ENCODE results near the gene IFT22.

Gene IFT22

DNA sequence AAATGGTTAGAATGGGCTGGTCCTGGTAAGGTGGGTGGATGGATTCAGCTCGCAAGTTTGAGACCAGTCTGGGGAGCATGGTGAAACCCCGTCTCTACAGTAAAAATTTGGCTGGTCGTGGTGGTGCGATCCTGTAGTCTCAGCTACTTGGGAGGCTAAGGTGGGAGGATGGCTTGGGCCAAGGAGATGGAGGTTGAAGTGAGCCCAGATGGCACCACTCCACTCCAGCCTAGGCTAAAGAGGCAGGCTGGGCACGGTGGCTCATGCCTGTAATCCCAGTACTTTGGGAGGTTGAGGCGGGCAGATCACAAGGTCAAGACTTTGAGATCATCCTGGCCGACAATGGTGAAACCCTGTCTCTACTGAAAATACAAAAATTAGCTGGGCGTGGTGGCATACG is 15.3 kb downstream of the IFT22 start:
- Histone ChIP-seq H3K27me3 (ENCODE audit: low read length) (no peaks in the 10 kb centered on the region), H3K9ac (ENCODE audit: low read length) (no peak overlapping the region), H3K4me2 (ENCODE audit: low read depth, low read length, poor library complexity, severe bottlenecking) (no peak overlapping the region), H3K27ac (ENCODE audit: low read depth, low read length) (no peak overlapping the region), H3K9me2 (replicated peaks; ENCODE audit: insufficient read depth, low read length) (no peaks in the 10 kb centered on the region), H3K36me3 (ENCODE audit: low read length) (no peaks in the 10 kb centered on the region), H3K79me2 (ENCODE audit: insufficient read depth, low read length) (no peaks in the 10 kb centered on the region), H3K9me3 (ENCODE audit: insufficient read depth, low read length) (no peaks in the 10 kb centered on the region), H3F3A (ENCODE audit: insufficient read depth) (no peaks in the 10 kb centered on the region), H4K20me1 (ENCODE audit: low read depth, low read length) (no peaks in the 10 kb centered on the region), H2AFZ (ENCODE audit: low read depth, low read length, severe bottlenecking) (no peak overlapping the region), H3K4me3 (ENCODE audit: insufficient read depth, low read length, poor library complexity, severe bottlenecking) (no peak overlapping the region)
- TF ChIP-seq, protein P1, sequence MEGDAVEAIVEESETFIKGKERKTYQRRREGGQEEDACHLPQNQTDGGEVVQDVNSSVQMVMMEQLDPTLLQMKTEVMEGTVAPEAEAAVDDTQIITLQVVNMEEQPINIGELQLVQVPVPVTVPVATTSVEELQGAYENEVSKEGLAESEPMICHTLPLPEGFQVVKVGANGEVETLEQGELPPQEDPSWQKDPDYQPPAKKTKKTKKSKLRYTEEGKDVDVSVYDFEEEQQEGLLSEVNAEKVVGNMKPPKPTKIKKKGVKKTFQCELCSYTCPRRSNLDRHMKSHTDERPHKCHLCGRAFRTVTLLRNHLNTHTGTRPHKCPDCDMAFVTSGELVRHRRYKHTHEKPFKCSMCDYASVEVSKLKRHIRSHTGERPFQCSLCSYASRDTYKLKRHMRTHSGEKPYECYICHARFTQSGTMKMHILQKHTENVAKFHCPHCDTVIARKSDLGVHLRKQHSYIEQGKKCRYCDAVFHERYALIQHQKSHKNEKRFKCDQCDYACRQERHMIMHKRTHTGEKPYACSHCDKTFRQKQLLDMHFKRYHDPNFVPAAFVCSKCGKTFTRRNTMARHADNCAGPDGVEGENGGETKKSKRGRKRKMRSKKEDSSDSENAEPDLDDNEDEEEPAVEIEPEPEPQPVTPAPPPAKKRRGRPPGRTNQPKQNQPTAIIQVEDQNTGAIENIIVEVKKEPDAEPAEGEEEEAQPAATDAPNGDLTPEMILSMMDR (IDR thresholded peaks at IDR 0.05; ENCODE audit: insufficient read depth, low read length, poor library complexity, severe bottlenecking): no peak
- no peak for TF ChIP-seq EZH2phosphoT487 (conservative IDR thresholded peaks at IDR 0.05; ENCODE audit: low read length)

DNA sequence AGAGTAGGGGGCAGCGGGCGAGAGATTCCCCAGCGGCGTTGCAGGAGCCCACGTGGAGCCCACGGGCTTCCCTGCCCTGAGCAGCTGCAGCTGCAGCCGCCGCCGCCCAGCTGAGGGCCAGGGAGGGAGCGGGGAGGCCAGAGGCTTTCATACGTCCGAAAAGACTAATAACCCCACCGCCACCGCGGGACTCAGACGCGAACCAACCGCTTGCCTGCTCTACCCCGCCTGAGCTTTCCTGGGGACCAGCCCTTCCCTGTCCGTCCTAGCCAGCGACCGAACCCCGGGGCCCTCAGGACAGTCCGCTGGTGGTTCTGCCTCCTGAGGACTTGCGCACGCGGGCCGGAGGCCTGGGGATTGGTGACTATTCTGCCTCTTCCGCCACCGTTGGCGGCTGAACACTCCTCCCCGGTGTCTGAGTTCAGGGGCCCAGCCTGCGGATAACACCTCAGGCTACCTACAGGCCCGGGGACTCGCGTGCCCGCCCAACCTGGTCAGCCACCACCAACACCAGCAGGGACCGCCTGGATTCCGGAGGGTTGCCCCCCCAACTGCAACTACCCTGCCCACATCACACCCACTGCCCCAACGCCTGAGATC is 18.4 kb downstream of the IFT22 start:
- no peaks in the 10 kb centered on the region for H4K20me1 ChIP-seq (ENCODE audit: low read depth, low read length)
- no peak overlapping the region for H3K4me2 ChIP-seq (ENCODE audit: low read depth, low read length, poor library complexity, severe bottlenecking)
- H3K9ac ChIP-seq (ENCODE audit: low read length): no peak overlapping the region
- no peak overlapping the region for H3K27ac ChIP-seq (ENCODE audit: low read depth, low read length)
- H3K9me2 ChIP-seq (replicated peaks; ENCODE audit: insufficient read depth, low read length): no peaks in the 10 kb centered on the region
- no peaks in the 10 kb centered on the region for H3F3A ChIP-seq (ENCODE audit: insufficient read depth)
- no peaks in the 10 kb centered on the region for H3K27me3 ChIP-seq (ENCODE audit: low read length)
- no peaks in the 10 kb centered on the region for H3K36me3 ChIP-seq (ENCODE audit: low read length)
- H2AFZ ChIP-seq (ENCODE audit: low read depth, low read length, severe bottlenecking): no peak overlapping the region
- H3K79me2 ChIP-seq (ENCODE audit: insufficient read depth, low read length): no peaks in the 10 kb centered on the region
- no peaks in the 10 kb centered on the region for H3K9me3 ChIP-seq (ENCODE audit: insufficient read depth, low read length)
- no peak overlapping the region for H3K4me3 ChIP-seq (ENCODE audit: insufficient read depth, low read length, poor library complexity, severe bottlenecking)
- no peak for TF ChIP-seq EZH2phosphoT487 (conservative IDR thresholded peaks at IDR 0.05; ENCODE audit: low read length)
- TF ChIP-seq, protein P1 (IDR thresholded peaks at IDR 0.05; ENCODE audit: insufficient read depth, low read length, poor library complexity, severe bottlenecking): no peak

DNA sequence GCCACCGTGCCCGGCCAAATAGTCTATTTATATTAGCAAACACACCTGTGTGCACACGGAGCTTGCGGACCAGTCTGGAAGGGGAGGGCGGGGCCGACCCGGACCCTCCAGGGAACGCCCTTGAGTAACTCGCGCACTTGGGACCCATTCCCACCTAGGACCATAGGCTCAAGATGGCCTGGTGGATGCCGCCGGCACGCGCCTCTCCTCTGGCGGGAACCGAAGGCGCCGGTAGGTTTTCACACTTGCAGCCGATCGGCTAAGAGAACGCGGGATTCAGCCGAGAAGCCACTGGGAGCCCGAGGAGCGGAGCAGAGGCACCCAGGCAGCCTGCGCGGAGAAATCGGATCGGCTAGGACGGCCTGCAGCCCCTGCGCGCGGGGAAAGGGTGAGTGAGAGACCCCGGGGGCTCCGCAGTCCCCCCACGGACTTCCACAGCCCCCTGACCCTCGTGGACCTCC is 18.9 kb downstream of the IFT22 start:
- Histone ChIP-seq H3K4me3 (ENCODE audit: insufficient read depth, low read length, poor library complexity, severe bottlenecking) (no peak overlapping the region), H3K27ac (ENCODE audit: low read depth, low read length) (no peak overlapping the region), H3K4me2 (ENCODE audit: low read depth, low read length, poor library complexity, severe bottlenecking) (no peak overlapping the region), H3F3A (ENCODE audit: insufficient read depth) (no peaks in the 10 kb centered on the region), H3K9ac (ENCODE audit: low read length) (no peak overlapping the region), H3K9me3 (ENCODE audit: insufficient read depth, low read length) (no peaks in the 10 kb centered on the region), H3K79me2 (ENCODE audit: insufficient read depth, low read length) (no peaks in the 10 kb centered on the region), H2AFZ (ENCODE audit: low read depth, low read length, severe bottlenecking) (no peak overlapping the region), H4K20me1 (ENCODE audit: low read depth, low read length) (no peaks in the 10 kb centered on the region), H3K36me3 (ENCODE audit: low read length) (no peaks in the 10 kb centered on the region), H3K27me3 (ENCODE audit: low read length) (no peaks in the 10 kb centered on the region), H3K9me2 (replicated peaks; ENCODE audit: insufficient read depth, low read length) (no peaks in the 10 kb centered on the region)
- no peak for TF ChIP-seq EZH2phosphoT487 (conservative IDR thresholded peaks at IDR 0.05; ENCODE audit: low read length)
- TF ChIP-seq, protein P1 (IDR thresholded peaks at IDR 0.05; ENCODE audit: insufficient read depth, low read length, poor library complexity, severe bottlenecking): no peak
